Smooth muscle cell of the umbilical artery (primary cell): ENCODE measurements around the gene TMOD3. TPM values are rescaled to one million over a fixed set of nuclear protein-coding genes. Genes with fewer than 3 reads are reported as not detected.

Source experiments
- total RNA-seq: library from RNA; depleted of rRNA; stranded (reverse); fragments of >200 nt; gene quantifications from 2 replicates; pipeline ENCODE4 v1.2.3, GENCODE V29; 2014

TMOD3 gene
- total RNA-seq, result 28.8 and 48.0 TPM in 2 replicates

GRCh38 chr15:51829376-51830275 lies at the start of gene TMOD3:
TSS of gene TMOD3 (plus strand) at chr15:51829653. CDS start at chr15:51862885, 33,232 bp downstream.

Other genes with a start within 250 kb of the TMOD3 start
- 35.8 and 39.2 TPM in 2 replicates for gene DMXL2, start 206.9 kb upstream of the TMOD3 start, total RNA-seq
- not detected in 2 replicates for gene SCG3, start 148.2 kb upstream of the TMOD3 start, total RNA-seq
- gene LYSMD2, start 92.0 kb upstream of the TMOD3 start, total RNA-seq, result 7.4 and 9.6 TPM in 2 replicates
- 10.4 and 13.8 TPM in 2 replicates for gene TMOD2, start 78.1 kb upstream of the TMOD3 start, total RNA-seq
- 34.7 and 49.9 TPM in 2 replicates for gene LEO1, start 142.1 kb downstream of the TMOD3 start, total RNA-seq
- 87.0 and 88.4 TPM in 2 replicates for gene MAPK6, start 189.6 kb downstream of the TMOD3 start, total RNA-seq